HG02798 (cell line): Measurements from ENCODE around the gene RNF223.

Source experiments
- ATAC-seq: cut with Tn5 transposase; IDR thresholded peaks from one replicate; pipeline ENCODE4 v1.9.1; 2021; ENCODE audit warnings: mild to moderate bottlenecking; ENCODE audit not compliant: unreplicated experiment, poor library complexity

Gene RNF223

DNA sequence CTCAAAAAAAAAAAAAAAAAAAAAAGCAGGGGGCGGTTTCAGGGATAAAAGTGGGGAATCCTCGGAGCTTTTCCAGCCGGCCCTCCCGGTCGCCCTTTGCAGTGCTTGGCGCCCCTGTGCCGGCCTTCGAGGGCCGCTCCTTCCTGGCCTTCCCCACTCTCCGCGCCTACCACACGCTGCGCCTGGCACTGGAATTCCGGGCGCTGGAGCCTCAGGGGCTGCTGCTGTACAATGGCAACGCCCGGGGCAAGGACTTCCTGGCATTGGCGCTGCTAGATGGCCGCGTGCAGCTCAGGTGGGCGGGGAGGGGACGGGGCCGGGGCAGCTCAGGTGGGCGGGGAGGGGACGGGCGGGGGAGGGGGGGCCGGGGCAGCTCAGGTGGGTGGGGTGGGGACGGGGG, 25.3 kb downstream of the RNF223 start:
- ATAC-seq: no peak

DNA sequence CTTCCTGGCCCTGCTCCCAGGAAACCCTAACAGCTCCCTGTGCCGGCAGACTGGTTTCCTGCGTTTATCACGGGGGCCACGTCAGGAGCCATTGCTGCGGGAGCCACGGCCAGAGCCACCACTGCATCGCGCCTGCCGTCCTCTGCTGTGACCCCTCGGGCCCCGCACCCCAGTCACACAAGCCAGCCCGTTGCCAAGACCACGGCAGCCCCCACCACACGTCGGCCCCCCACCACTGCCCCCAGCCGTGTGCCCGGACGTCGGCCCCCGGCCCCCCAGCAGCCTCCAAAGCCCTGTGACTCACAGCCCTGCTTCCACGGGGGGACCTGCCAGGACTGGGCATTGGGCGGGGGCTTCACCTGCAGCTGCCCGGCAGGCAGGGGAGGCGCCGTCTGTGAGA, 26.1 kb downstream of the RNF223 start:
- ATAC-seq: no peak

GRCh38 chr1:1047407-1047806, 26.7 kb downstream of the RNF223 start:
- ATAC-seq: no peak

GRCh38 chr1:1046767-1047166, 27.3 kb downstream of the RNF223 start:
- ATAC-seq: no peak

DNA sequence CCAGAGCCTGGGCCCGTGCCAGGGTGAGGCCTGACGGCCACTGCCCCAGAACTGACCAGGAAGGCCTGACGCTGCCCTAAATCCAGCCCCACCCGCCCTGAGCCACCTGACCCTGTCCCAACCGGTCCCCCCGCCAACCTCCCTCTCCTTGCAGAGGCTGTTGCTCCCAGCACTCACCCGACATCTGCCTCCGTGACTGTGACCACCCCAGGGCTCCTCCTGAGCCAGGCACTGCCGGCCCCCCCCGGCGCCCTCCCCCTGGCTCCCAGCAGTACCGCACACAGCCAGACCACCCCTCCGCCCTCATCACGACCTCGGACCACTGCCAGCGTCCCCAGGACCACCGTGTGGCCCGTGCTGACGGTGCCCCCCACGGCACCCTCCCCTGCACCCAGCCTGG, 27.9 kb downstream of the RNF223 start:
- ATAC-seq: no peak

- no peak for ATAC-seq
Observed at GRCh38 chr1:1045129-1045528, 29.0 kb downstream of the RNF223 start.

DNA sequence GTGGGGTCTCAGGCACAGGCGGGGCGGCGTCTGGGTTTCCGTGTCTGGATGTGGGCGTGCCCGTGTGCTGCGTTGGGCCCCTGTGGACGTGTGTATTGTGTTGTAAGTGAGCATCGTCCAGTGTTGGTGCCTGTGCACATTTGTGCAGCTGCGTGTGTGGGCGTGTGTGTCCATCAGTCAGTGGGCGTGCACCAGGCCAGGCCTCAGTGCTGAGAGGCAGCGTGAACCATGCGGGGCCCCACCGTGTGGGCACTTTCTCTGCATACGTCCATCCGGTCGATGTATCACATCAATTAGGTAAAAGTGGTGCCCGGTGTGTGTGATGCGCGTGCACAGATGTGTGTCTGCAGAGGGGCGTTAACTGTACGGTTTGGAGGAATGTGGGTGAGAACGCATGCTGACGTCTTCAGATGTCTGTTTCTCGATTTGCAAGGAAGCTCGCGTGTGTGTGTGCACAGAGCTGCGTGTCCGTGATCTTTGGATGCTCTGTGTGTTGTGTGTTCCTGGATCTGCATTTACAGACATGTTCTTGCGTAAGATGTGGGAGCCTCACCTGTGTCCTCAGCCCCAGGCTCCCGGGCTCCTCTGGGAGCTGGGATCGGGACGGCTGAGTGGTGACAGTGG, 29.5 kb downstream of the RNF223 start:
- no peak for ATAC-seq

DNA sequence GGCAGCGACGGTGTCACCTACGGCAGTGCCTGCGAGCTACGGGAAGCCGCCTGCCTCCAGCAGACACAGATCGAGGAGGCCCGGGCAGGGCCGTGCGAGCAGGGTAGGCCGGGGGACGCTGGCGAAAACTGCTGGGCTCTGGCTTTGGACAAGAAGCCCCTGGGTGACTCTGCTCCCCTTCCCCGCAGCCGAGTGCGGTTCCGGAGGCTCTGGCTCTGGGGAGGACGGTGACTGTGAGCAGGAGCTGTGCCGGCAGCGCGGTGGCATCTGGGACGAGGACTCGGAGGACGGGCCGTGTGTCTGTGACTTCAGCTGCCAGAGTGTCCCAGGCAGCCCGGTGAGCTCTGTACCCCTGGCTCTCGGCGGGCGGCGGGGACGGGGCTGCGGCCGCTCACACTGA, 30.2 kb downstream of the RNF223 start:
- ATAC-seq: no peak

- no peak for ATAC-seq
Observed at GRCh38 chr1:1043411-1043810, 30.7 kb downstream of the RNF223 start.

DNA sequence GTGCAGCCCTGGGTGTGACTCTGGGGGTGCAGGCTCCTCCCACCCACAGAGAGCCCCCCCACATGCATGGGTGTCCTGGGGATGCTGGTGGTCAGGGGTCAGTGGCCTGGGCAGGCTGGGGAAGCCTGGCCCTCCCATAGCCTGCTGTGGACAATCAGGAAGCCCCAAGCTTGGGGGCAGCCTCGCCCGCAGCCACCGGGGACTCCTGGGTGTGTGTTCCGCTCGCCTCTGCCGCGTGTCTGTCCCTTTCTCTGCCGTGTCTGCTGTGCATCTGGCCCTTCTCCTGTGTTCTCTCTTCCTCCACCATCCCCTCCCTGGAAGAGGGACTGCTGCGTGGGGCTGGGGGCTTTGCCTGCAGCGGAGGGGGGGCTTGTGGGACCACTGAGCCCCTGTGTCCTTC, 31.3 kb downstream of the RNF223 start:
- no peak for ATAC-seq

GRCh38 chr1:1041873-1042272, 32.2 kb downstream of the RNF223 start:
- ATAC-seq: no peak

DNA sequence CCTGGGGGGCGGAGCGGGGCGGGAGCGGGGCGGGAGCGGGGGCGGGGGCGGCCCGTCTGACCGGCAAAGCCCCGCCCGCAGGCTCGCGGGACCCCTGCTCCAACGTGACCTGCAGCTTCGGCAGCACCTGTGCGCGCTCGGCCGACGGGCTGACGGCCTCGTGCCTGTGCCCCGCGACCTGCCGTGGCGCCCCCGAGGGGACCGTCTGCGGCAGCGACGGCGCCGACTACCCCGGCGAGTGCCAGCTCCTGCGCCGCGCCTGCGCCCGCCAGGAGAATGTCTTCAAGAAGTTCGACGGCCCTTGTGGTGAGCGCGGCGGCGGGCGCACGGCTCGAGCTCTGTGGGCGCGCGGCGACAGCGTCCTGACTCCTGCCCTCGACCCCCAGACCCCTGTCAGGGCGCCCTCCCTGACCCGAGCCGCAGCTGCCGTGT, 33.0 kb downstream of the RNF223 start:
- no peak for ATAC-seq

- ATAC-seq: no peak
Observed at GRCh38 chr1:1040004-1040991, 33.8 kb downstream of the RNF223 start.

- ATAC-seq: no peak
Observed at GRCh38 chr1:1039145-1039910, 34.8 kb downstream of the RNF223 start.

GRCh38 chr1:1038694-1039093, 35.4 kb downstream of the RNF223 start:
- ATAC-seq: peak; percentile 28

- ATAC-seq: no peak
Observed at GRCh38 chr1:1037366-1038327, 36.5 kb downstream of the RNF223 start.

GRCh38 chr1:1035291-1035943, 38.7 kb downstream of the RNF223 start:
- ATAC-seq: no peak

- no peak for ATAC-seq
Observed at GRCh38 chr1:1034439-1034781, 39.7 kb downstream of the RNF223 start.

DNA sequence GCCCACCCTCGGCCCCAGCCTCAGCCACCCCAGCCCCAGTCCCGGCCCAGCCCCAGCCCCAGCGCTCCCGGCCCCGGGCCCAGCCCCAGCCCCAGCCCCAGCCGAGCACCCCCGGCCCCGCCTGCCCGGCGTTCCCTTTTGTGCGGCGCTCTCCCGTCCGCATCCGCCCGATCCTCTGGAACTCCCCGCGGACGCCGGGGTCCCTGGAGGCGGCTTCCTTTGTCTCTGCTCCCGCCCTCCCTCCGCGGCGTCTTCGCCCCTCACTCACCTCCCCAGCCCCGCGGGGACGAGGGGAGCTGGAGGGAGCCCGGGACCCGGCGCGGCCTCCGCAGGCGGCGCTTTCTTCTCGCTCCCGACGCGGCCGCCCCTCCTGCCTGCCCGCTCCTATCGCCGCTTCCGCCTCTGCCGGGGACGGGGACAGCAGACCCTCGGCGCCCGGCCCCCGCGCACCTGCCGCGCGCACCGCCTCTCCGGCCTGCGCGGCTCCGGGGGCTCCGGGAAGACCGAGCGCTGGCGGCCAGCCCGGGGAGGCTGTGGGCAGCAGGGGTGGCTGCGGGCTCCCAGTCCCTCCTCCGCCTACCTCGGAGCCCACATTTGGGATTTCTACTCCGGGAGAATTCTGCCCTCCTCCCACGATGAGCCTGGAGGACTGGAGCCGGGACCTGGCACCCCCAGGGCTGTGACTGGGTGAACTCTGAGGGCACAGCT, 40.2 kb downstream of the RNF223 start:
- ATAC-seq: no peak
